ENCODE measurements around the gene SRCAP.

GRCh38 chr16:30654856-30655255, 44.1 kb upstream of the SRCAP start:
- TF ChIP-seq, protein P1, sequence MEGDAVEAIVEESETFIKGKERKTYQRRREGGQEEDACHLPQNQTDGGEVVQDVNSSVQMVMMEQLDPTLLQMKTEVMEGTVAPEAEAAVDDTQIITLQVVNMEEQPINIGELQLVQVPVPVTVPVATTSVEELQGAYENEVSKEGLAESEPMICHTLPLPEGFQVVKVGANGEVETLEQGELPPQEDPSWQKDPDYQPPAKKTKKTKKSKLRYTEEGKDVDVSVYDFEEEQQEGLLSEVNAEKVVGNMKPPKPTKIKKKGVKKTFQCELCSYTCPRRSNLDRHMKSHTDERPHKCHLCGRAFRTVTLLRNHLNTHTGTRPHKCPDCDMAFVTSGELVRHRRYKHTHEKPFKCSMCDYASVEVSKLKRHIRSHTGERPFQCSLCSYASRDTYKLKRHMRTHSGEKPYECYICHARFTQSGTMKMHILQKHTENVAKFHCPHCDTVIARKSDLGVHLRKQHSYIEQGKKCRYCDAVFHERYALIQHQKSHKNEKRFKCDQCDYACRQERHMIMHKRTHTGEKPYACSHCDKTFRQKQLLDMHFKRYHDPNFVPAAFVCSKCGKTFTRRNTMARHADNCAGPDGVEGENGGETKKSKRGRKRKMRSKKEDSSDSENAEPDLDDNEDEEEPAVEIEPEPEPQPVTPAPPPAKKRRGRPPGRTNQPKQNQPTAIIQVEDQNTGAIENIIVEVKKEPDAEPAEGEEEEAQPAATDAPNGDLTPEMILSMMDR (conservative IDR thresholded peaks at IDR 0.05): no peak
- TF ChIP-seq EZH2 (IDR thresholded peaks at IDR 0.05; ENCODE audit: low read depth): no peak

Data from PC-9 (cell line).